GM19023 (cell line): ENCODE measurements around the gene MRPL10.

ENCODE experiments used
- ATAC-seq: cut with Tn5 transposase; IDR thresholded peaks from one replicate; pipeline ENCODE4 v1.9.1; 2021; ENCODE audit warnings: mild to moderate bottlenecking, moderate library complexity; ENCODE audit not compliant: unreplicated experiment

MRPL10 gene

GRCh38 chr17:47816111-47816735 lies 15.1 kb downstream of the MRPL10 start:
- ATAC-seq = no peak

- ATAC-seq = no peak
Measured at GRCh38 chr17:47815106-47815918, 16.0 kb downstream of the MRPL10 start.

GRCh38 chr17:47813512-47814031 lies 17.8 kb downstream of the MRPL10 start:
- ATAC-seq = no peak

- ATAC-seq = no peak
Measured at GRCh38 chr17:47813077-47813476, 18.3 kb downstream of the MRPL10 start.

- ATAC-seq = no peak
Measured at GRCh38 chr17:47812146-47812920, 19.0 kb downstream of the MRPL10 start.

- no peak for ATAC-seq
Measured at GRCh38 chr17:47811709-47812108, 19.6 kb downstream of the MRPL10 start.

GRCh38 chr17:47810901-47811635 lies 20.3 kb downstream of the MRPL10 start:
- no peak for ATAC-seq

GRCh38 chr17:47810200-47810821 lies 21.0 kb downstream of the MRPL10 start:
- ATAC-seq = no peak

- no peak for ATAC-seq
Measured at GRCh38 chr17:47808830-47809480, 22.4 kb downstream of the MRPL10 start.

GRCh38 chr17:47808036-47808829 lies 23.1 kb downstream of the MRPL10 start:
- ATAC-seq = no peak

- ATAC-seq = no peak
Measured at GRCh38 chr17:47807421-47807820, 23.9 kb downstream of the MRPL10 start.

- ATAC-seq = no peak
Measured at GRCh38 chr17:47806913-47807255, 24.5 kb downstream of the MRPL10 start.

GRCh38 chr17:47806026-47806912 lies 25.1 kb downstream of the MRPL10 start:
- no peak for ATAC-seq

- no peak for ATAC-seq
Measured at GRCh38 chr17:47804461-47804860, 26.9 kb downstream of the MRPL10 start.

GRCh38 chr17:47803751-47804150 lies 27.6 kb downstream of the MRPL10 start:
- ATAC-seq = no peak

- ATAC-seq = no peak
Measured at GRCh38 chr17:47803201-47803600, 28.1 kb downstream of the MRPL10 start.

GRCh38 chr17:47802341-47803022 lies 28.9 kb downstream of the MRPL10 start:
- ATAC-seq = no peak

GRCh38 chr17:47801906-47802305 lies 29.4 kb downstream of the MRPL10 start:
- ATAC-seq = no peak
